Activated T-cell treated with anti-CD3 and anti-CD28 coated beads, Interleukin-2, amount 50 U/mL, for 48 hours (primary cell): ENCODE data around the gene CALR3.
"Not testable (repeated sequence)": the region's sequence is repeated elsewhere in the genome, so short reads cannot be mapped to it uniquely, and the experiment has no call there.

Experiments
- DNase-seq, 2 experiments: peaks; one replicate each; pipeline ENCODE4 v3.0.0-alpha.2; 2020

The CALR3 gene

GRCh38 chr19:16524991-16525734 is 29.2 kb upstream of the CALR3 start:
- DNase-seq, result no peak

GRCh38 chr19:16522559-16523377 is 26.8 kb upstream of the CALR3 start:
- no peak for DNase-seq

GRCh38 chr19:16521715-16522289 is 25.8 kb upstream of the CALR3 start:
- no peak for DNase-seq

GRCh38 chr19:16520986-16521624 is 25.1 kb upstream of the CALR3 start:
- DNase-seq, result no peak

GRCh38 chr19:16520074-16520973 is 24.4 kb upstream of the CALR3 start:
- DNase-seq, result no peak

- no peak for DNase-seq
Measured at GRCh38 chr19:16519230-16519687, 23.3 kb upstream of the CALR3 start.

GRCh38 chr19:16518483-16519229 is 22.7 kb upstream of the CALR3 start:
- DNase-seq, result no peak

- DNase-seq, result no peak
Measured at GRCh38 chr19:16518061-16518460, 22.1 kb upstream of the CALR3 start.

GRCh38 chr19:16516923-16517610 is 21.1 kb upstream of the CALR3 start:
- DNase-seq, result no peak

GRCh38 chr19:16516381-16516780 is 20.4 kb upstream of the CALR3 start:
- no peak for DNase-seq

GRCh38 chr19:16514383-16515019 is 18.5 kb upstream of the CALR3 start:
- DNase-seq, result no peak

- not testable (repeated sequence) for DNase-seq
Measured at GRCh38 chr19:16512611-16513010, 16.6 kb upstream of the CALR3 start.

GRCh38 chr19:16509141-16510061 is 13.4 kb upstream of the CALR3 start:
- DNase-seq, result no peak

GRCh38 chr19:16508546-16508945 is 12.6 kb upstream of the CALR3 start:
- DNase-seq, result no peak

GRCh38 chr19:16506961-16507360 is 11.0 kb upstream of the CALR3 start:
- DNase-seq, result no peak

- not testable (repeated sequence) for DNase-seq
Measured at GRCh38 chr19:16506161-16506560, 10.2 kb upstream of the CALR3 start.

GRCh38 chr19:16504271-16504670 is 8.3 kb upstream of the CALR3 start:
- DNase-seq, result no peak

GRCh38 chr19:16497837-16498236 is 1.9 kb upstream of the CALR3 start:
- no peak for DNase-seq

- no peak for DNase-seq
Measured at GRCh38 chr19:16497042-16497441, 1.1 kb upstream of the CALR3 start.
